Measurements from ENCODE around the gene GAGE10. TPM values are rescaled to one million over a fixed set of nuclear protein-coding genes. Genes with fewer than 3 reads are reported as not detected.

Gene GAGE10
- total RNA-seq, 1 experiment from 2014 or later, result not detected

- TF ChIP-seq PREB (CRISPR knock-in tag; IDR thresholded peaks at IDR 0.05; ENCODE audit: borderline replicate concordance) (no peak), MXD4 (CRISPR knock-in tag; IDR thresholded peaks at IDR 0.05; ENCODE audit: borderline replicate concordance) (no peak), MAX (CRISPR knock-in tag; IDR thresholded peaks at IDR 0.05) (peak; percentile 80; the same call in 1 of the 2 replicates), ATF3 (CRISPR knock-in tag; conservative IDR thresholded peaks at IDR 0.05) (no peak), SMAD3 (CRISPR knock-in tag; IDR thresholded peaks at IDR 0.05; ENCODE audit: borderline replicate concordance) (no peak), ZNF138 (CRISPR knock-in tag; conservative IDR thresholded peaks at IDR 0.05) (no peak), ZNF532 (CRISPR knock-in tag; IDR thresholded peaks at IDR 0.05; ENCODE audit: borderline replicate concordance) (no peak), TEAD1 (CRISPR knock-in tag; IDR thresholded peaks at IDR 0.05) (no peak), ATF2 (CRISPR knock-in tag; IDR thresholded peaks at IDR 0.05; ENCODE audit: borderline replicate concordance, low read depth) (0 out of 2 replicates have a peak, but pooled peaks have one; percentile 41), STAT6 (CRISPR knock-in tag; conservative IDR thresholded peaks at IDR 0.05; ENCODE audit: low read depth) (no peak), KAT7 (CRISPR knock-in tag; IDR thresholded peaks at IDR 0.05; ENCODE audit: borderline replicate concordance) (no peak), FOXP1 (CRISPR knock-in tag; IDR thresholded peaks at IDR 0.05; ENCODE audit: borderline replicate concordance) (0 out of 2 replicates have a peak, but pooled peaks have one; percentile 47)
- TF ChIP-seq, protein P1, sequence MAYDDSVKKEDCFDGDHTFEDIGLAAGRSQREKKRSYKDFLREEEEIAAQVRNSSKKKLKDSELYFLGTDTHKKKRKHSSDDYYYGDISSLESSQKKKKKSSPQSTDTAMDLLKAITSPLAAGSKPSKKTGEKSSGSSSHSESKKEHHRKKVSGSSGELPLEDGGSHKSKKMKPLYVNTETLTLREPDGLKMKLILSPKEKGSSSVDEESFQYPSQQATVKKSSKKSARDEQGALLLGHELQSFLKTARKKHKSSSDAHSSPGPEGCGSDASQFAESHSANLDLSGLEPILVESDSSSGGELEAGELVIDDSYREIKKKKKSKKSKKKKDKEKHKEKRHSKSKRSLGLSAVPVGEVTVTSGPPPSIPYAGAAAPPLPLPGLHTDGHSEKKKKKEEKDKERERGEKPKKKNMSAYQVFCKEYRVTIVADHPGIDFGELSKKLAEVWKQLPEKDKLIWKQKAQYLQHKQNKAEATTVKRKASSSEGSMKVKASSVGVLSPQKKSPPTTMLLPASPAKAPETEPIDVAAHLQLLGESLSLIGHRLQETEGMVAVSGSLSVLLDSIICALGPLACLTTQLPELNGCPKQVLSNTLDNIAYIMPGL (CRISPR knock-in tag; IDR thresholded peaks at IDR 0.05), result no peak
- TF ChIP-seq, protein P2, sequence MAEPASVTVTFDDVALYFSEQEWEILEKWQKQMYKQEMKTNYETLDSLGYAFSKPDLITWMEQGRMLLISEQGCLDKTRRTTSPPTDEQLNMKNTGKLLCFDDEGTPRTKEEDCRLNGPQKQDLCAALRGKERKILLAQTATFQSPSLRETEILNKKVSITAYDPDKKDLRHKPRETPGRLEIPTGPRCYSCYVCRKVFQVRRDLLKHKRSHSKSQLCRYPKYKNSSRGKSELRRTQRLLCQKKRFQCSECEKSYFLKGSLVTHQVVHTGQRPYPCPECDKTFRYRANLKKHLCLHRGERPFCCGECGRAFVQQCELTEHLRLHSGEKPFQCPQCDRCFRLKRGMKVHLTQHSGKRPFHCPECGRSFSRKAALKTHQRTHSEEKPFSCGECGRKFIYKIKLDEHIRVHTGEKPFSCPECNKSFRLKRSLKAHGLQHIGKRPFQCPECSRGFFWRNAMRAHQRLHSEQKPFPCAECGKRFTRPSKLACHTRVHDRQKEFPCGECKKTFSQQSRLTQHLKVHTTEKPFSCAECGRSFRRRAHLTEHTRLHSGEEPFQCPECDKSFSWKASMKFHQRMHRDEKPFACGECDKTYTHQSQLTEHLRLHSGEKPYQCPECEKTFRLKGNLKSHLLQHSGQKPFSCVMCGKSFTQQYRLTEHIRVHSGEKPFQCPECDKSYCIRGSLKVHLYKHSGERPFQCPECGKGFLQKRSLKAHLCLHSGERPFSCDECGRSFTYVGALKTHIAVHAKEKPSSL (CRISPR knock-in tag; conservative IDR thresholded peaks at IDR 0.05), result no peak
- TF ChIP-seq, protein P3, sequence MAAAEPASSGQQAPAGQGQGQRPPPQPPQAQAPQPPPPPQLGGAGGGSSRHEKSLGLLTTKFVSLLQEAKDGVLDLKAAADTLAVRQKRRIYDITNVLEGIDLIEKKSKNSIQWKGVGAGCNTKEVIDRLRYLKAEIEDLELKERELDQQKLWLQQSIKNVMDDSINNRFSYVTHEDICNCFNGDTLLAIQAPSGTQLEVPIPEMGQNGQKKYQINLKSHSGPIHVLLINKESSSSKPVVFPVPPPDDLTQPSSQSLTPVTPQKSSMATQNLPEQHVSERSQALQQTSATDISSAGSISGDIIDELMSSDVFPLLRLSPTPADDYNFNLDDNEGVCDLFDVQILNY (CRISPR knock-in tag; IDR thresholded peaks at IDR 0.05), result 0 out of 2 replicates have a peak, but pooled peaks have one; percentile 28
- TF ChIP-seq, protein P4, sequence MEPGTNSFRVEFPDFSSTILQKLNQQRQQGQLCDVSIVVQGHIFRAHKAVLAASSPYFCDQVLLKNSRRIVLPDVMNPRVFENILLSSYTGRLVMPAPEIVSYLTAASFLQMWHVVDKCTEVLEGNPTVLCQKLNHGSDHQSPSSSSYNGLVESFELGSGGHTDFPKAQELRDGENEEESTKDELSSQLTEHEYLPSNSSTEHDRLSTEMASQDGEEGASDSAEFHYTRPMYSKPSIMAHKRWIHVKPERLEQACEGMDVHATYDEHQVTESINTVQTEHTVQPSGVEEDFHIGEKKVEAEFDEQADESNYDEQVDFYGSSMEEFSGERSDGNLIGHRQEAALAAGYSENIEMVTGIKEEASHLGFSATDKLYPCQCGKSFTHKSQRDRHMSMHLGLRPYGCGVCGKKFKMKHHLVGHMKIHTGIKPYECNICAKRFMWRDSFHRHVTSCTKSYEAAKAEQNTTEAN (CRISPR knock-in tag; IDR thresholded peaks at IDR 0.05), result 0 out of 2 replicates have a peak, but pooled peaks have one; percentile 27
- TF ChIP-seq, protein P5, sequence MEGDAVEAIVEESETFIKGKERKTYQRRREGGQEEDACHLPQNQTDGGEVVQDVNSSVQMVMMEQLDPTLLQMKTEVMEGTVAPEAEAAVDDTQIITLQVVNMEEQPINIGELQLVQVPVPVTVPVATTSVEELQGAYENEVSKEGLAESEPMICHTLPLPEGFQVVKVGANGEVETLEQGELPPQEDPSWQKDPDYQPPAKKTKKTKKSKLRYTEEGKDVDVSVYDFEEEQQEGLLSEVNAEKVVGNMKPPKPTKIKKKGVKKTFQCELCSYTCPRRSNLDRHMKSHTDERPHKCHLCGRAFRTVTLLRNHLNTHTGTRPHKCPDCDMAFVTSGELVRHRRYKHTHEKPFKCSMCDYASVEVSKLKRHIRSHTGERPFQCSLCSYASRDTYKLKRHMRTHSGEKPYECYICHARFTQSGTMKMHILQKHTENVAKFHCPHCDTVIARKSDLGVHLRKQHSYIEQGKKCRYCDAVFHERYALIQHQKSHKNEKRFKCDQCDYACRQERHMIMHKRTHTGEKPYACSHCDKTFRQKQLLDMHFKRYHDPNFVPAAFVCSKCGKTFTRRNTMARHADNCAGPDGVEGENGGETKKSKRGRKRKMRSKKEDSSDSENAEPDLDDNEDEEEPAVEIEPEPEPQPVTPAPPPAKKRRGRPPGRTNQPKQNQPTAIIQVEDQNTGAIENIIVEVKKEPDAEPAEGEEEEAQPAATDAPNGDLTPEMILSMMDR (IDR thresholded peaks at IDR 0.05), result no peak
These were observed 33.1 kb upstream of the GAGE10 start (continued) for GRCh38 chrX:49270249-49270921.
